Thyroid gland (tissue), 4 donors: ENCODE data around the gene WFDC6.

Experiments
- POLR2A ChIP-seq, 2 donors: fragments of 450-650 bp; IDR thresholded peaks; one replicate each; pipeline ENCODE4 v1.6.1; 2017; ENCODE audit warnings: antibody characterized with exemption in 2 of 2, mild to moderate bottlenecking in 2 of 2, moderate library complexity in 1 of 2
- TF ChIP-seq, protein P1 (sequence below), 6 experiments: fragments of 200-600 bp in 3 of 6; fragments of 450-650 bp in 3 of 6; sonication (generic) in 3 of 6; IDR thresholded peaks; one replicate each; pipeline ENCODE4 v1.5.1; 2016 to 2019; ENCODE audit warnings: antibody characterized with exemption in 6 of 6, mild to moderate bottlenecking in 2 of 6, inconsistent platforms in 1 of 6, moderate library complexity in 1 of 6

DNA sequence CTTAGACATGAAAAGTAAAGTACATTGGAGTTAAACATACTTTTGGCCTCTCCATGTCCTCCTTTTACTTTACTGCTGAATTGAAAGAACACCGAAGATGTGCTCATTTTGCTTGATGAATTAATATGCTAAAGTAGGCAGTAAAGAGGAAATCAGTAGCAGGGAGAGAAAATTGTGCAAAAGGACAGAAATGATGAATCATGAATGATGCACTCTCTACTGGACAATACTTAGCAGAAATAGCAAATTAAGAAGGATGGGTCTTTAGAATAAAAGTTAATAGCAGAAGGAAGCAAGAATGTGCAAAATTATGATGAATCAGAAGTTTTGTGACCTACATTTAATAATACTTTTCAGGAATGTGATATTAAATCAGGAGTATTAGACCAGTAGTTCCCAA, 15.5 kb downstream of the WFDC6 start:
- TF ChIP-seq POLR2A (IDR thresholded peaks at IDR 0.05): no peak
- TF ChIP-seq, protein P1, sequence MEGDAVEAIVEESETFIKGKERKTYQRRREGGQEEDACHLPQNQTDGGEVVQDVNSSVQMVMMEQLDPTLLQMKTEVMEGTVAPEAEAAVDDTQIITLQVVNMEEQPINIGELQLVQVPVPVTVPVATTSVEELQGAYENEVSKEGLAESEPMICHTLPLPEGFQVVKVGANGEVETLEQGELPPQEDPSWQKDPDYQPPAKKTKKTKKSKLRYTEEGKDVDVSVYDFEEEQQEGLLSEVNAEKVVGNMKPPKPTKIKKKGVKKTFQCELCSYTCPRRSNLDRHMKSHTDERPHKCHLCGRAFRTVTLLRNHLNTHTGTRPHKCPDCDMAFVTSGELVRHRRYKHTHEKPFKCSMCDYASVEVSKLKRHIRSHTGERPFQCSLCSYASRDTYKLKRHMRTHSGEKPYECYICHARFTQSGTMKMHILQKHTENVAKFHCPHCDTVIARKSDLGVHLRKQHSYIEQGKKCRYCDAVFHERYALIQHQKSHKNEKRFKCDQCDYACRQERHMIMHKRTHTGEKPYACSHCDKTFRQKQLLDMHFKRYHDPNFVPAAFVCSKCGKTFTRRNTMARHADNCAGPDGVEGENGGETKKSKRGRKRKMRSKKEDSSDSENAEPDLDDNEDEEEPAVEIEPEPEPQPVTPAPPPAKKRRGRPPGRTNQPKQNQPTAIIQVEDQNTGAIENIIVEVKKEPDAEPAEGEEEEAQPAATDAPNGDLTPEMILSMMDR (IDR thresholded peaks at IDR 0.05): no peak
